SU-DHL-6 (cell line): Measurements from ENCODE around the gene GUK1.

Experiments
- H2AFZ ChIP-seq: fragments of 200-600 bp; sonication (generic); 2 replicates; pipeline ENCODE4 v1.6.1; 2014; ENCODE audit warnings: low read depth, mild to moderate bottlenecking, moderate library complexity, mixed read lengths, antibody characterized with exemption, low read length; ENCODE audit not compliant: severe bottlenecking
- H3F3A ChIP-seq: fragments of 200-600 bp; shearing (Covaris generic); 2 replicates; pipeline ENCODE4 v1.6.0; 2016; ENCODE audit warnings: antibody characterized with exemption, mild to moderate bottlenecking; ENCODE audit not compliant: insufficient read depth
- H3K27ac ChIP-seq: fragments of 200-600 bp; sonication (generic); 2 replicates; pipeline ENCODE4 v1.5.1; 2016; ENCODE audit warnings: low read depth, mild to moderate bottlenecking, low read length, moderate library complexity, mixed read lengths
- H3K27me3 ChIP-seq: fragments of 200-600 bp; sonication (generic), shearing (Covaris generic); 2 replicates; pipeline ENCODE4 v1.6.0; 2014; ENCODE audit warnings: mild to moderate bottlenecking, low read length
- H3K36me3 ChIP-seq: fragments of 200-600 bp; sonication (generic); 2 replicates; pipeline ENCODE4 v1.6.1; 2014; ENCODE audit warnings: mild to moderate bottlenecking, low read length, mixed read lengths
- H3K4me2 ChIP-seq: fragments of 300-600, 200-600 bp; shearing (Covaris generic), sonication (generic); 2 replicates; pipeline ENCODE4 v1.6.0; 2014; ENCODE audit warnings: low read length, low read depth, mild to moderate bottlenecking; ENCODE audit not compliant: poor library complexity, severe bottlenecking
- H3K4me3 ChIP-seq: fragments of 200-600 bp; sonication (generic); 2 replicates; pipeline ENCODE4 v1.5.1; 2014; ENCODE audit warnings: antibody characterized with exemption, low read length, mild to moderate bottlenecking, mixed read lengths; ENCODE audit not compliant: insufficient read depth, poor library complexity, severe bottlenecking
- H3K79me2 ChIP-seq: fragments of 200-600 bp; sonication (generic); 2 replicates; pipeline ENCODE4 v1.6.1; 2014; ENCODE audit warnings: mild to moderate bottlenecking, low read length, moderate library complexity; ENCODE audit not compliant: insufficient read depth
- H3K9ac ChIP-seq: fragments of 200-600 bp; sonication (generic); 2 replicates; pipeline ENCODE4 v1.7.0; 2014; ENCODE audit warnings: mild to moderate bottlenecking, low read length
- H3K9me2 ChIP-seq: fragments of 200-600 bp; sonication (generic); replicated peaks from 2 replicates; pipeline ENCODE4 v1.6.1; 2014; ENCODE audit warnings: low read length; ENCODE audit not compliant: insufficient read depth
- H3K9me3 ChIP-seq: fragments of 200-600 bp; sonication (generic); 2 replicates; pipeline ENCODE4 v1.6.1; 2014; ENCODE audit warnings: low read length, mixed read lengths; ENCODE audit not compliant: insufficient read depth
- H4K20me1 ChIP-seq: fragments of 200-600 bp; sonication (generic); 2 replicates; pipeline ENCODE4 v1.6.1; 2014; ENCODE audit warnings: low read depth, mild to moderate bottlenecking, antibody characterized with exemption, low read length, moderate library complexity, mixed read lengths
- CTCF ChIP-seq: fragments of 200-600 bp; sonication (generic); IDR thresholded peaks from one replicate; pipeline ENCODE4 v1.5.1; 2017; ENCODE audit warnings: antibody characterized with exemption, mild to moderate bottlenecking, low read length, moderate library complexity; ENCODE audit not compliant: insufficient read depth, poor library complexity, severe bottlenecking
- EZH2phosphoT487 ChIP-seq: fragments of 200-600 bp; sonication (generic), shearing (Covaris generic); conservative IDR thresholded peaks from 2 replicates; pipeline ENCODE4 v1.6.1; 2018; ENCODE audit warnings: mild to moderate bottlenecking, antibody characterized with exemption, low read length, moderate library complexity, mixed read lengths

The GUK1 gene

GRCh38 chr1:228100822-228101613 lies 39.1 kb upstream of the GUK1 start:
- no peak for TF ChIP-seq EZH2phosphoT487
- TF ChIP-seq CTCF: no peak
- H3K9me2 ChIP-seq: no peaks in the 10 kb centered on the region
- no peaks in the 10 kb centered on the region for H3K9me3 ChIP-seq
- peak overlapping the region; percentile 48 for H3K27ac ChIP-seq
- H4K20me1 ChIP-seq: no peaks in the 10 kb centered on the region; the same call in 1 of the 2 replicates
- H3F3A ChIP-seq: peaks cover 26% of the 10 kb centered on the region
- H3K4me3 ChIP-seq: peak overlapping the region; percentile 79
- H3K9ac ChIP-seq: peak overlapping the region; percentile 81
- no peak overlapping the region for H2AFZ ChIP-seq
- peak overlapping the region; percentile 55 for H3K4me2 ChIP-seq
- no peaks in the 10 kb centered on the region for H3K36me3 ChIP-seq
- H3K79me2 ChIP-seq: peaks cover 16% of the 10 kb centered on the region
- no peaks in the 10 kb centered on the region for H3K27me3 ChIP-seq

- H3K9me2 ChIP-seq: no peaks in the 10 kb centered on the region
- peak overlapping the region; percentile 79 for H3K4me3 ChIP-seq
- peaks cover 26% of the 10 kb centered on the region for H3F3A ChIP-seq
- no peaks in the 10 kb centered on the region for H3K36me3 ChIP-seq
- H4K20me1 ChIP-seq: no peaks in the 10 kb centered on the region
- H3K9ac ChIP-seq: peak overlapping the region; percentile 81
- no peaks in the 10 kb centered on the region for H3K9me3 ChIP-seq
- no peak overlapping the region for H2AFZ ChIP-seq
- TF ChIP-seq EZH2phosphoT487: no peak
- peak overlapping the region; percentile 48 for H3K27ac ChIP-seq
- peak overlapping the region; percentile 55 for H3K4me2 ChIP-seq
- H3K27me3 ChIP-seq: no peaks in the 10 kb centered on the region
- H3K79me2 ChIP-seq: peaks cover 10% of the 10 kb centered on the region; the same call in 1 of the 2 replicates
Measured at GRCh38 chr1:228101614-228101993, 38.5 kb upstream of the GUK1 start.

GRCh38 chr1:228101994-228102790 lies 37.9 kb upstream of the GUK1 start:
- peak overlapping the region; percentile 48 for H3K27ac ChIP-seq
- no peak overlapping the region for H2AFZ ChIP-seq
- H3K9ac ChIP-seq: peak overlapping the region; percentile 81
- TF ChIP-seq EZH2phosphoT487 (no peak), CTCF (no peak)
- peaks cover 26% of the 10 kb centered on the region for H3F3A ChIP-seq
- H3K79me2 ChIP-seq: peaks cover 4% of the 10 kb centered on the region; the same call in 1 of the 2 replicates
- H3K27me3 ChIP-seq: no peaks in the 10 kb centered on the region
- no peaks in the 10 kb centered on the region for H3K36me3 ChIP-seq
- H3K9me2 ChIP-seq: no peaks in the 10 kb centered on the region
- peak overlapping the region; percentile 79 for H3K4me3 ChIP-seq
- no peaks in the 10 kb centered on the region for H4K20me1 ChIP-seq
- no peaks in the 10 kb centered on the region for H3K9me3 ChIP-seq
- H3K4me2 ChIP-seq: peak overlapping the region; percentile 55
